Cardiac muscle cell (in vitro differentiated cells and primary cell): Measurements from ENCODE around the gene QPCTL. TPM values are rescaled to one million over a fixed set of nuclear protein-coding genes. Genes with fewer than 3 reads are reported as not detected.
A peak's percentile ranks its signal among the peaks of the same experiment; 100 is the strongest.
"Not testable (repeated sequence)": the region's sequence is repeated elsewhere in the genome, so short reads cannot be mapped to it uniquely, and the experiment has no call there.

Experiments used
- DNase-seq, 2 donors: peaks; one replicate each; pipeline versions ENCODE4 v3.0.0 to v3.0.0-alpha.2; 2010 to 2017; ENCODE audit warnings: low read depth in 1 of 2, low spot score in 1 of 2
- H3K27ac ChIP-seq: fragments of 200-600 bp; sonication (generic); 2 replicates; pipeline ENCODE4 v1.5.1; 2016
- H3K27me3 ChIP-seq: fragments of 200-600 bp; sonication (generic); 2 replicates; pipeline ENCODE4 v1.6.0; 2016; ENCODE audit warnings: control low read depth
- H3K36me3 ChIP-seq: fragments of 200-600 bp; sonication (generic); 2 replicates; pipeline ENCODE4 v1.5.1; 2016; ENCODE audit warnings: control low read depth
- H3K4me1 ChIP-seq: fragments of 200-600 bp; sonication (generic); 2 replicates; pipeline ENCODE4 v1.8.1; 2017; ENCODE audit warnings: low read depth, mild to moderate bottlenecking, mixed run types
- H3K4me3 ChIP-seq: fragments of 200-600 bp; sonication (generic); 2 replicates; pipeline ENCODE4 v1.5.1; 2016; ENCODE audit warnings: mild to moderate bottlenecking
- H3K9me3 ChIP-seq: fragments of 200-600 bp; sonication (generic); 2 replicates; pipeline ENCODE4 v1.5.1; 2017; ENCODE audit warnings: low read depth, mild to moderate bottlenecking, control low read depth
- polyA plus RNA-seq: library from polyadenylated mRNA; unstranded; fragments of >200 nt; fragmentation: Nextera tagmentation; extraction: Ambion mirVana; gene quantifications from 2 replicates; pipeline ENCODE4 v1.2.1, GENCODE V29; 2016
- total RNA-seq: library from RNA; depleted of rRNA; stranded (reverse); fragments of >200 nt; gene quantifications from 2 replicates; pipeline ENCODE4 v1.2.3, GENCODE V29; 2016
- TF ChIP-seq, protein P1 (sequence below): IDR thresholded peaks from 2 replicates; pipeline ENCODE4 v1.5.1; 2012; ENCODE audit warnings: low read depth, mild to moderate bottlenecking, low read length

QPCTL gene
- total and polyA plus RNA-seq, 2 experiments from 2014 or later: 14.6 to 22.2 TPM

DNA sequence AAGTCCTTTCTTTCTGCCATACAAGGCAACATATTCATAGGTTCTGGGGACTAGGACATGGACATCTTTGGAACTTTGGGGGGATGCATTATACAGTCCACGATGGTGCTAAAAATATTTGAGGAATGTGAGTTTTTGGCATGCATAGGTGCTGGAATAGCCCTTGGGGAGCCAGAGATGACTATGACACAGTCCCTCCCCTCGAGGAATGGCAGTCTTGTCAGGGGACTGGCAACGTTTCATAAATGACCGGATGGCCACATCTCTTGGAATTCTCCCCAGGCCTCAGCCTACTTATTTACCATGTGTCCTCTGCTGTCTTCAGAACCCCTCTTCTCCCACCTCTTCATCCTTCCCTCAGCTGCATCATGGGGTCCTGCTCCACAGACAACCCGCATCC is 54.4 kb downstream of the QPCTL start:
- H3K27me3 ChIP-seq: no peaks in the 10 kb centered on the region
- no peak for DNase-seq
- H3K27ac ChIP-seq: no peak overlapping the region
- no peak overlapping the region for H3K4me3 ChIP-seq
- no peaks in the 10 kb centered on the region for H3K36me3 ChIP-seq
- H3K9me3 ChIP-seq: no peaks in the 10 kb centered on the region
- H3K4me1 ChIP-seq: peaks cover 7% of the 10 kb centered on the region
- TF ChIP-seq, protein P1, sequence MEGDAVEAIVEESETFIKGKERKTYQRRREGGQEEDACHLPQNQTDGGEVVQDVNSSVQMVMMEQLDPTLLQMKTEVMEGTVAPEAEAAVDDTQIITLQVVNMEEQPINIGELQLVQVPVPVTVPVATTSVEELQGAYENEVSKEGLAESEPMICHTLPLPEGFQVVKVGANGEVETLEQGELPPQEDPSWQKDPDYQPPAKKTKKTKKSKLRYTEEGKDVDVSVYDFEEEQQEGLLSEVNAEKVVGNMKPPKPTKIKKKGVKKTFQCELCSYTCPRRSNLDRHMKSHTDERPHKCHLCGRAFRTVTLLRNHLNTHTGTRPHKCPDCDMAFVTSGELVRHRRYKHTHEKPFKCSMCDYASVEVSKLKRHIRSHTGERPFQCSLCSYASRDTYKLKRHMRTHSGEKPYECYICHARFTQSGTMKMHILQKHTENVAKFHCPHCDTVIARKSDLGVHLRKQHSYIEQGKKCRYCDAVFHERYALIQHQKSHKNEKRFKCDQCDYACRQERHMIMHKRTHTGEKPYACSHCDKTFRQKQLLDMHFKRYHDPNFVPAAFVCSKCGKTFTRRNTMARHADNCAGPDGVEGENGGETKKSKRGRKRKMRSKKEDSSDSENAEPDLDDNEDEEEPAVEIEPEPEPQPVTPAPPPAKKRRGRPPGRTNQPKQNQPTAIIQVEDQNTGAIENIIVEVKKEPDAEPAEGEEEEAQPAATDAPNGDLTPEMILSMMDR: no peak

DNA sequence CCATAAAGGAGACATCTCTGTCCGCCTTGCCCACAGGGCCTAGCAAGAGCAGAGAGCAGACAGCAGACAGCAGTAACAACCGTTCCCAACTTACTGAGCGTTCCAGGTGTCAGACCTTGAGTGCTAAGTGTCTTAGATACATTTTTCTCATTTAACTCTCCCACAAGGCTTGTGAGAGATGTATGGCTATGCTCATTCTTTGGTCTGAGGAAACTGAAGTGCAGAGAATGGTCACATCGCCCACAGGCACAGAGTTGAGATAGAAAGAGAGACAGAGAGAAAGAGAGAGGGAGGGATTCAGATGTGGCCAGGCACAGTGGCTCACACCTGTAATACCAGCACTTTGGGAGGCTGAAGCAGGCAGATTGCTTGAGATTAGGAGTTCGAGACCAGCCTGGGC is 55.0 kb downstream of the QPCTL start:
- Histone ChIP-seq H3K9me3 (no peaks in the 10 kb centered on the region), H3K4me3 (no peak overlapping the region), H3K36me3 (no peaks in the 10 kb centered on the region), H3K27me3 (no peaks in the 10 kb centered on the region), H3K27ac (no peak overlapping the region), H3K4me1 (peaks cover 7% of the 10 kb centered on the region)
- TF ChIP-seq, protein P1: no peak
- no peak for DNase-seq

DNA sequence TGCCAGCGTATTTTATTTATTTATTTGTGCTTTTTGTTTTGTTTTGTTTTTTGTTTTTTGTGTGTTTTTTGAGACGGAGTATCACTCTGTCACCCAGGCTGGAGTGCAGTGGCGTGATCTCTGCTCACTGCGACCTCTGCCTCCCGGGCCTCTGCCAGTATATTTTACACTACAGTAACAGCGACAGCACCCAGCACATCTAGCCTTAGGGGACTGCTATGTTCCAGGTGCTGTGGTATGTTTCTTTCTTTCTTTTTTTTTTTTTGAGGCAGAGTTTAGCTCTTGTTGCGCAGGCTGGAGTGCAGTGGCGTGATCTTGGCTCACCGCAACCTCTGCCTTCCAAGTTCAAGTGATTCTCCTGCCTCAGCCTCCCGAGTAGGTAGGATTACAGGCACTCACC is 59.0 kb downstream of the QPCTL start:
- not testable (repeated sequence) for DNase-seq, H3K9me3 ChIP-seq, H3K27ac ChIP-seq, H3K4me3 ChIP-seq, H3K27me3 ChIP-seq, H3K4me1 ChIP-seq, H3K36me3 ChIP-seq

DNA sequence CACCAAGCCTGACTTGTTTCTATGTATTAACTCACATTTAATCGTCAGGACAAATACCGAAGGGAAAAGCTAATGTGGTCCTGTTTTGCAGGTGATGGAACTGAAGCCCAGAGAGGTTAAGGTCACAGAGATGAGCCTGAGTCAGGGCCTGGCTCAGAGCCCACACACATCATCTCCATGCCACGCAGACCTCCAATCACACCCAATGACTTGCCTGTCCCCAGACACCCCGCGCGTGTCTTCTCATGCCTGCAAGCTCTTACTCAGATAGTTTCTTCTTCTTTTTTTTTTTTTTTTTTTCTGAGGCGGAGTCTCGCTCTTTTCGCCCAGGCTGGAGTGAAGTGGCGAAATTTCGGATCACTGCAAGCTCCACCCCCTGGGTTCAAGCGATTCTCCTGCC is 60.2 kb downstream of the QPCTL start:
- TF ChIP-seq, protein P1: no peak
- H3K4me3 ChIP-seq: no peak overlapping the region
- H3K9me3 ChIP-seq: no peaks in the 10 kb centered on the region
- no peak for DNase-seq
- no peaks in the 10 kb centered on the region for H3K27me3 ChIP-seq
- H3K4me1 ChIP-seq: peaks cover 9% of the 10 kb centered on the region
- H3K36me3 ChIP-seq: no peaks in the 10 kb centered on the region
- H3K27ac ChIP-seq: no peak overlapping the region

DNA sequence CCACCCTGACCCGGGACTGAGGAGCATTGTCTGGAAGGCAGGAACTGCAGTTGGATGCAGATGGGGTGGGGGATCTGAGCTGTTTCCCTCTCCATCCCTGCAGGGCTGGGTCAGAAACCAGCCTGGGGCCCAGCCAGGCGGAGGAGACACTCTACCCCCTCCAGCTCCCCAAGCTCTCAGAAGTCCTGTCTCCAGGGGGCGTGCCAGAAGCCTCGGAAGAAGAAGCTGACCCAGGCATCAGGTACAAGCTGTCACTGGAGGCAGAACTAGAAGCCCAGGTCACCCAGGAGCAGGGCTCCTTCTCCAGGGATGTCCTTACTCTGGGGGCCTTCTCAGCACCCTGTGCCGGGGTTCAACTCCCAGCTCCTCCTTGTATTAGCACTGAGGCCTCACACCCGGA is 61.1 kb downstream of the QPCTL start:
- Histone ChIP-seq H3K4me1 (peaks cover 9% of the 10 kb centered on the region), H3K4me3 (no peak overlapping the region), H3K27me3 (no peaks in the 10 kb centered on the region), H3K27ac (no peak overlapping the region), H3K36me3 (no peaks in the 10 kb centered on the region), H3K9me3 (no peaks in the 10 kb centered on the region)
- TF ChIP-seq, protein P1: no peak
- peak in 1 of 2 donors; percentile 57 for DNase-seq

Other genes with a start within 250 kb of the QPCTL start
- gene FOSB, start 224.7 kb upstream of the QPCTL start, total RNA-seq: 0.88 and 4.5 TPM in 2 replicates
- 1.7 and 3.0 TPM in 2 replicates for gene FOSB, start 224.7 kb upstream of the QPCTL start, polyA plus RNA-seq
- 43.7 and 56.5 TPM in 2 replicates for gene RTN2, start 195.6 kb upstream of the QPCTL start, total RNA-seq
- gene RTN2, start 195.6 kb upstream of the QPCTL start, polyA plus RNA-seq: 92.2 and 111 TPM in 2 replicates
- gene PPM1N, start 194.2 kb upstream of the QPCTL start, total RNA-seq: 1.3 and 2.9 TPM in 2 replicates
- 1.2 and 4.0 TPM in 2 replicates for gene PPM1N, start 194.2 kb upstream of the QPCTL start, polyA plus RNA-seq
- gene VASP, start 185.2 kb upstream of the QPCTL start, total RNA-seq: 91.6 and 95.8 TPM in 2 replicates
- 72.4 and 83.3 TPM in 2 replicates for gene VASP, start 185.2 kb upstream of the QPCTL start, polyA plus RNA-seq
- 13.2 and 13.7 TPM in 2 replicates for gene OPA3, start 107.9 kb upstream of the QPCTL start, total RNA-seq
- 14.8 and 26.7 TPM in 2 replicates for gene OPA3, start 107.9 kb upstream of the QPCTL start, polyA plus RNA-seq
- 0.14 TPM in 1 of 2 replicates, not detected in the other for gene GPR4, start 90.5 kb upstream of the QPCTL start, total RNA-seq
- gene GPR4, start 90.5 kb upstream of the QPCTL start, polyA plus RNA-seq: 0.14 TPM in 1 of 2 replicates, not detected in the other
- 24.7 and 41.0 TPM in 2 replicates for gene EML2, start 53.3 kb upstream of the QPCTL start, total RNA-seq
- gene EML2, start 53.3 kb upstream of the QPCTL start, polyA plus RNA-seq: 26.2 and 39.7 TPM in 2 replicates
- 10.8 and 23.6 TPM in 2 replicates for gene GIPR, start 24.4 kb upstream of the QPCTL start, total RNA-seq
- gene GIPR, start 24.4 kb upstream of the QPCTL start, polyA plus RNA-seq: 12.8 and 14.9 TPM in 2 replicates
- gene SNRPD2, start 713 bp upstream of the QPCTL start, total RNA-seq: 258 and 298 TPM in 2 replicates
- gene SNRPD2, start 713 bp upstream of the QPCTL start, polyA plus RNA-seq: 696 and 731 TPM in 2 replicates
- gene FBXO46, start 38.2 kb downstream of the QPCTL start, total RNA-seq: 34.8 and 48.2 TPM in 2 replicates
- gene FBXO46, start 38.2 kb downstream of the QPCTL start, polyA plus RNA-seq: 39.3 and 42.5 TPM in 2 replicates
- gene MEIOSIN, start 40.8 kb downstream of the QPCTL start, total RNA-seq: 0.11 and 0.33 TPM in 2 replicates
- gene MEIOSIN, start 40.8 kb downstream of the QPCTL start, polyA plus RNA-seq: 0.07 and 0.18 TPM in 2 replicates
- gene SIX5, start 76.6 kb downstream of the QPCTL start, total RNA-seq: 78.8 and 88.2 TPM in 2 replicates
- 40.4 and 41.1 TPM in 2 replicates for gene SIX5, start 76.6 kb downstream of the QPCTL start, polyA plus RNA-seq
- 92.7 and 142 TPM in 2 replicates for gene DMPK, start 89.8 kb downstream of the QPCTL start, total RNA-seq
- 94.9 and 98.7 TPM in 2 replicates for gene DMPK, start 89.8 kb downstream of the QPCTL start, polyA plus RNA-seq
- gene DMWD, start 100.2 kb downstream of the QPCTL start, total RNA-seq: 65.1 and 112 TPM in 2 replicates
- gene DMWD, start 100.2 kb downstream of the QPCTL start, polyA plus RNA-seq: 138 and 163 TPM in 2 replicates
- 0.07 and 0.27 TPM in 2 replicates for gene RSPH6A, start 122.6 kb downstream of the QPCTL start, total RNA-seq
- gene RSPH6A, start 122.6 kb downstream of the QPCTL start, polyA plus RNA-seq: 0.45 TPM in 1 of 2 replicates, not detected in the other
- gene SYMPK, start 170.5 kb downstream of the QPCTL start, total RNA-seq: 43.2 and 78.7 TPM in 2 replicates
- gene SYMPK, start 170.5 kb downstream of the QPCTL start, polyA plus RNA-seq: 66.6 and 76.4 TPM in 2 replicates
- 0.49 and 1.6 TPM in 2 replicates for gene FOXA3, start 171.7 kb downstream of the QPCTL start, total RNA-seq
- gene FOXA3, start 171.7 kb downstream of the QPCTL start, polyA plus RNA-seq: 1.3 and 1.9 TPM in 2 replicates
- 59.6 and 71.8 TPM in 2 replicates for gene IRF2BP1, start 193.5 kb downstream of the QPCTL start, total RNA-seq
- gene IRF2BP1, start 193.5 kb downstream of the QPCTL start, polyA plus RNA-seq: 14.5 and 21.7 TPM in 2 replicates
- gene MYPOP, start 209.9 kb downstream of the QPCTL start, total RNA-seq: 6.8 and 7.3 TPM in 2 replicates
- 2.0 and 2.3 TPM in 2 replicates for gene MYPOP, start 209.9 kb downstream of the QPCTL start, polyA plus RNA-seq
- not detected in 2 replicates for gene NANOS2, start 222.1 kb downstream of the QPCTL start, total RNA-seq
- not detected in 2 replicates for gene NANOS2, start 222.1 kb downstream of the QPCTL start, polyA plus RNA-seq